ENCODE data around the gene RNF144B.

RNF144B gene

GRCh38 chr6:18432180-18432579 is 45.0 kb downstream of the RNF144B start:
- TF ChIP-seq, protein P1, sequence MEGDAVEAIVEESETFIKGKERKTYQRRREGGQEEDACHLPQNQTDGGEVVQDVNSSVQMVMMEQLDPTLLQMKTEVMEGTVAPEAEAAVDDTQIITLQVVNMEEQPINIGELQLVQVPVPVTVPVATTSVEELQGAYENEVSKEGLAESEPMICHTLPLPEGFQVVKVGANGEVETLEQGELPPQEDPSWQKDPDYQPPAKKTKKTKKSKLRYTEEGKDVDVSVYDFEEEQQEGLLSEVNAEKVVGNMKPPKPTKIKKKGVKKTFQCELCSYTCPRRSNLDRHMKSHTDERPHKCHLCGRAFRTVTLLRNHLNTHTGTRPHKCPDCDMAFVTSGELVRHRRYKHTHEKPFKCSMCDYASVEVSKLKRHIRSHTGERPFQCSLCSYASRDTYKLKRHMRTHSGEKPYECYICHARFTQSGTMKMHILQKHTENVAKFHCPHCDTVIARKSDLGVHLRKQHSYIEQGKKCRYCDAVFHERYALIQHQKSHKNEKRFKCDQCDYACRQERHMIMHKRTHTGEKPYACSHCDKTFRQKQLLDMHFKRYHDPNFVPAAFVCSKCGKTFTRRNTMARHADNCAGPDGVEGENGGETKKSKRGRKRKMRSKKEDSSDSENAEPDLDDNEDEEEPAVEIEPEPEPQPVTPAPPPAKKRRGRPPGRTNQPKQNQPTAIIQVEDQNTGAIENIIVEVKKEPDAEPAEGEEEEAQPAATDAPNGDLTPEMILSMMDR (conservative IDR thresholded peaks at IDR 0.05), result no peak
- H3K27ac ChIP-seq, result no peak overlapping the region

DNA sequence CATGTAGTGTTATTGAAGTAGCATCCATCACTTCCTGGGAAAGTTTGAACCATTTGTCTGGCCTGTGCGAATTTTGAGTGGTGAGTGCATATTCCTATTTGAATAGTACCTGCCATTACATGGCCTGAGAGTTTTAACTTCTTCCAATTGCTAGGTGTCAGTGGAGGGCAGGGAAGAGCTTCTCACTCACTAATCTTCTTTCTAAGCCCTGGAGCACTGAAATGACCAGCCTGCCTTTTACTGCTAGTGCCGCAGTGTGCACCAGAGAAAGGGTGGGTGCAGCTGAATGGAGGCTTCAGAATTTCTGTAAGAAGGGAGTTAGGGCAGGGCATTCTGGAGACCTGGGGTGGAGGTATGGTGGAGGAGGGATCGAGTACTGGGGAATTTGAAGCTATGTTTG is 45.5 kb downstream of the RNF144B start:
- TF ChIP-seq, protein P1 (conservative IDR thresholded peaks at IDR 0.05), result no peak
- no peak overlapping the region for H3K27ac ChIP-seq

DNA sequence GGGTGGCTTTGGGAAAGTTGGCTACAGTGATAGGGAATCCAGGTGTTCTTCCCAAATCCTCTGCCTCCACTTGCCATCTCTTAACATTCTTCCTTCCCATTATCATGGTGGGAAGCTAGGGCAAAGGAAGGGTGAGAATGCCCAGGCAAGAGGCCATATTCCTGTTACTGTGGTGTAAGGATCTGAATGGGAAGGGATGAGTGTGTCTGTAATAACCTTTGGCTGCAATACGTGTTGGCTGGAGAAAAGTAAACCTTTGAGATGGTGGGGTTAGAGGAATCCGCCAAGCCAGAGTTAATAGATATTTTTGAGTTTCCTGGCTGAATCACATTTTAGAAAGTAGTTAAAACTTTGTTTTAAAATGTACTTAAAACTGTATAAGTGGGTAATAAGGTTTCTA is 45.9 kb downstream of the RNF144B start:
- TF ChIP-seq, protein P1 (conservative IDR thresholded peaks at IDR 0.05), result no peak
- no peak overlapping the region for H3K27ac ChIP-seq

- TF ChIP-seq, protein P1 (conservative IDR thresholded peaks at IDR 0.05), result no peak
- H3K27ac ChIP-seq, result no peak overlapping the region
Measured at GRCh38 chr6:18436341-18436740, 49.2 kb downstream of the RNF144B start.

GRCh38 chr6:18439581-18439980 is 52.4 kb downstream of the RNF144B start:
- H3K27ac ChIP-seq, result no peak overlapping the region
- TF ChIP-seq, protein P1 (conservative IDR thresholded peaks at IDR 0.05), result no peak

DNA sequence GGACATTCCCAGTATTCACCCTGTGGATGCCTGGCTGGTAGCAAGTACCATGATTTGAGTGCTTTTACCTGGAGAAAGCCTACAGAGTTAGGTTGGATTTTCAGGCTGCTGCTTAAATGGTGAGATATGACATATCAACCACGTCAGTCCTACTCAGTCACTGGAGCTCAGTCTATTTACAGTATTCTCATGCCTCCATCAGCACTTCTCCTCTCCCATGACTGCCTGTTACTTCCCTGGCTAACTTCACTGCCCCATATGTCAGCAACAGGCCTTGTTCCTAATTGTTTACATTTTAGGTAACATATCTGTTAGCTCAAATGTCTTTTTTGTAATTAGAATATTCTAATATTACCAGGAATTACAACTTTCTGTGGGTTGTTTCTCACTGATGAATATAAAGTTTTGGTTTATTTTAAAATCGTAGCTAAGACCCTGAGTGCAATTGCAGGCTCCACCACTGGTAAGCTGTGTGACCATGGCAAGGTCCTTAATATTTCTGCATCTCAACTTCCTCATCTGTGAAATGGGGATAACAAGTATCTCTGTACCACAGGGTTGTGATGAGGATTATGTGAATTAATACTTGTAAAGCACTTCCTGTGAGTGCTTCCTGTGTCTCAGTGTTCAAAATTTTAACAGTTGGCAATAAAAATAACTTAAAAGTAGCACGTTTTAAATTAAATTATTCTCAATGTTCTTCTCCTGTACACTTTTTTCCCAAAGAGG is 54.3 kb downstream of the RNF144B start:
- no peak overlapping the region for H3K27ac ChIP-seq
- TF ChIP-seq, protein P1 (conservative IDR thresholded peaks at IDR 0.05), result no peak

DNA sequence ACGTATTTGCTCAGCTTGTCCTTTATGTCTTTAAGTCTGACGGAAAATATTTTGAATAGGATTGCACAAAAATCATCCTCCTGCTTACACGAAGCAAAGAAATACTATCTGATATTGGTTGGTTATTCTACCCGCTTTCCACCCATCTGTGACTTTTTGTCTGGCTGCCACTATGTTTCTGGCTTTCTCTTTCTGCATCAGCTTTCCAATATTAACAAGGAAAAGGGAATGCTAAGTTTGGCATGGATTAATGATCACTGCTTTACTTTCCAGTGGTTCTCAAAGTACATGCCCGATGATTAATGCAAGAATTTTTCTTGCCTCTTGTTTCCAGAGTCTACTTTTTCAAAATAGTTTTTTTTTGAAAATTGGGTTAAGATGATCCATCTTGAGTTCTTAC is 57.0 kb downstream of the RNF144B start:
- H3K27ac ChIP-seq, result no peak overlapping the region
- TF ChIP-seq, protein P1 (conservative IDR thresholded peaks at IDR 0.05), result no peak
